Effector memory CD4-positive, alpha-beta T cell (primary cell): ENCODE data around the gene CERS6.
A peak's percentile ranks its signal among the peaks of the same experiment; 100 is the strongest.
"Not testable (repeated sequence)": the region's sequence is repeated elsewhere in the genome, so short reads cannot be mapped to it uniquely, and the experiment has no call there.

Experiments
- DNase-seq, 3 donors: peaks; one replicate each; pipeline ENCODE4 v3.0.0-alpha.2; 2020
- H3K27ac ChIP-seq: 2 replicates; pipeline ENCODE4 v1.7.0; 2013; ENCODE audit warnings: mild to moderate bottlenecking, low read length, moderate library complexity; ENCODE audit not compliant: insufficient read depth, poor library complexity, severe bottlenecking
- H3K27me3 ChIP-seq: replicated peaks from 2 replicates; pipeline ENCODE4 v1.7.0; 2013; ENCODE audit warnings: mild to moderate bottlenecking, low read length; ENCODE audit not compliant: insufficient read depth, control insufficient read depth, poor library complexity, severe bottlenecking
- H3K36me3 ChIP-seq: 2 replicates; pipeline ENCODE4 v1.7.0; 2013; ENCODE audit warnings: mild to moderate bottlenecking, low read length, moderate library complexity; ENCODE audit not compliant: control insufficient read depth, insufficient read depth
- H3K4me1 ChIP-seq: 2 replicates; pipeline ENCODE4 v1.7.0; 2013; ENCODE audit warnings: low read length, mild to moderate bottlenecking; ENCODE audit not compliant: control insufficient read depth, insufficient read depth, poor library complexity, severe bottlenecking
- H3K4me3 ChIP-seq: 2 replicates; pipeline ENCODE4 v1.7.0; 2013; ENCODE audit warnings: low read length, low read depth, mild to moderate bottlenecking; ENCODE audit not compliant: insufficient read depth, poor library complexity, severe bottlenecking
- H3K9me3 ChIP-seq: 2 replicates; pipeline ENCODE4 v1.7.0; 2013; ENCODE audit warnings: mild to moderate bottlenecking, low read length, moderate library complexity; ENCODE audit not compliant: control insufficient read depth

Gene CERS6

DNA sequence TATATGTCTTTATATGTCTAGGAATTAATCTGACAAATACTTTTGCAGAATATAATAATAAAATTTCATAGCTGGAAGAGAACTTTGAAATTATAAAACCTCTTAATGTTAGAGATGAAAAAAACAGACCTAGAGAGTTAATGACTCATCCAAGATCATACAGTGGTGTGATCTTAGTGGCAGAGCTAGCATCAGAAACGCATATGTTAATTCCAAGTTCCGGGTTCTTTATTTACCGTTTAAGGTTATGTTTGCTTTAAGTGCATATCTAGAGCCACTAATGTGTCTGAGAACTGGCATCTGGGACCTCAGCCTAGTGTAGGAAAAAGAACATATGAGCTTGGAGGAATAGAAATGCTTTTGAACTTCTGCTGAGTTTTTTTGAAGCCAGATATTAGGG lies 24.3 kb downstream of the CERS6 start:
- Histone ChIP-seq H3K27ac (no peak overlapping the region), H3K27me3 (no peaks in the 10 kb centered on the region), H3K4me1 (no peaks in the 10 kb centered on the region), H3K9me3 (no peaks in the 10 kb centered on the region), H3K36me3 (no peaks in the 10 kb centered on the region), H3K4me3 (no peak overlapping the region)
- DNase-seq: no peak

DNA sequence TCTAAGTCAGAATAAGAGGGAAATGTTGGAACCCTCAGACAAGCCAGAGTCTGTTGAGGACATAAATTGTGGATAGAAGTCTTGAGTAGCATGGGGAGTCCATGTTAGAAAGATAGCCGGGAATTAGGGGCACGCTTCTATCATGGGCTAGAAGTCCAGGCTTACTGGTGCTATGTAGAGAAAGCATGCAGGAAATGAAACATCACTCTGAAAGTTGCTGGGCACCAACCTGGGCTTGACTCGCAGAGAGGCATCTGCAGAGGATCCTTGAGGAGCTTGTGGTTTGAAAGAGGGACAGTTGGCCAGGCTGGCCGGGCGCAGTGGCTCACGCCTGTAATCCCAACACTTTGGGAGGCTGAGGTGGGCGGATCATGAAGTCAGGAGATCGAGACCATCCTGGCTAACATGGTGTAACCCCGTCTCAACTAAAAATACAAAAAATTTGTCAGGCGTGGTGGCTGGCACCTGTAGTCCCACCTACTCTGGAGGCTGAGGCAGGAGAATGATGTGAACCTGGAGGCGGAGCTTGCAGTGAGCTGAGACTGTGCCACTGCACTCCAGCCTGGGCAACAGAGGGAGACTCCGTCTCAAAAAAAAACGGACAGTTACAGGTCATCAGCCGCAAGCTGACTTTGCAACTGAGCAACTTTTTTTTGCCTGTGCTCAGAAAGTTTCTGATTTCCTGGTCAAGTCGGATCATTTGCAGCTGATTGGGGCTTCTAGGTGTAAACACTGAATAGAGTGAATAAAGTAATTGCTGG lies 24.9 kb downstream of the CERS6 start:
- no peaks in the 10 kb centered on the region for H3K36me3 ChIP-seq
- H3K27me3 ChIP-seq: no peaks in the 10 kb centered on the region
- DNase-seq: no peak
- H3K27ac ChIP-seq: no peak overlapping the region
- no peak overlapping the region for H3K4me3 ChIP-seq
- no peaks in the 10 kb centered on the region for H3K4me1 ChIP-seq
- no peaks in the 10 kb centered on the region for H3K9me3 ChIP-seq

DNA sequence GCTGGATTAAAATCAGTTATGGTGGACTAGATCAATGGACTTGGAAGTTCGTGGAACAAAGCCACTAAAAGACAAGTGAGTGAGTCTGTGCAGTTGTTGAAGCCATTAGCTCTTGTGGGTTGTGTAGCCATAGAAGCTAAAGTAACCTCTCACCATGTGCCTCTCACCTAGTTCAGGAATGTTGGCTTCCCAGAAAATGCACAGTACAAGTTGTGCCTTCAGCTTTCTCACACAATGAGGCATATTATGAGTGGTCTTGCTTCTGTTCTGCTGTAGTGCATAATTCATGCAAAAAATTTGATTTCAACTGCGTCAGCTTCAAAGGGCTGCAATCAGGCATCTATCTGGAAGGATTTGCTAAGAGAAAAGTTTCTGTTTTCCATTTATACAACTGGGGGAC lies 26.2 kb downstream of the CERS6 start:
- DNase-seq: no peak
- no peaks in the 10 kb centered on the region for H3K36me3 ChIP-seq
- no peaks in the 10 kb centered on the region for H3K9me3 ChIP-seq
- H3K4me3 ChIP-seq: no peak overlapping the region
- H3K27me3 ChIP-seq: no peaks in the 10 kb centered on the region
- no peak overlapping the region for H3K27ac ChIP-seq
- no peaks in the 10 kb centered on the region for H3K4me1 ChIP-seq

DNA sequence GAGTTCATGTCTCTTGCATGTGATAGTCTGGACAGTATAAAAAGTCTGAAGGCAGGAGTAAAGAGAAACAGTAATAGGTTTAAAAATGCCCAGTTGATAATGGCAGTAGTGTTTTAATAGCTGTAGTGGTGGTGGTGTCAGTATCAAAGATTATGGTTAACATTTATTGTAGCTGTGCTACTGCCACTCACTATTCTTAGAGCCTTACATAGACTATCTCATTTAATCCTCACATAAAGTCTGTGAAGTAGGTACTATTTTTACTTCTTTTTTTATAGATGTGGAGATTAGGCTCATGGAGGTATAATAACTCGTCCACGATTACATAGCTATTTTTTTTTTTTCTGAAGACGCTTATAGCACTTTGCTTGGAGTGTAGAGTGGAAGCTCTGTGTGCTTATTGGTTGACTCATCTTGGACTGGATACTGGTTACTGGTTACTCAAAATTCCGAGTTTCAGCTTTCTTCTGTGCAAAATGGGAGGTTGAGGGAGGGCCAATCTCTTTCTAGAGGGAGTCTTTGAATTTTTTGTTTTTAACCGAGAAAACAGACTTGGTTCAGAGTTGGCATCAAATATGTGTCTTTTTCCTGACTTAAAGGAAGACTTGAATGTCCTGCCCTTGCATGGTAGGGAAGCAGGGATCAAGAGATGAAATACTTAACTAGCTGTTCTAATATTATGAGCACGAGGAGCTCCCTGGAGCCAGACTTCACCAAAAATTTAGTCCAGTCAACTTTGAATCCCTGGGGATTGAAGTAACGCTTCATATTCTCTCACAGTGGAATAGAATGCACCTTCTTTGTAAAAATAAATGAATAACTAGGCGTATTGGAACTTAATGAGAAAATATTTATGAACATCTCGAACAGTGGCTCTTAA lies 27.1 kb downstream of the CERS6 start:
- Histone ChIP-seq H3K27ac (no peak overlapping the region), H3K9me3 (no peaks in the 10 kb centered on the region), H3K4me1 (no peaks in the 10 kb centered on the region), H3K27me3 (no peaks in the 10 kb centered on the region), H3K36me3 (no peaks in the 10 kb centered on the region), H3K4me3 (no peak overlapping the region)
- no peak for DNase-seq

DNA sequence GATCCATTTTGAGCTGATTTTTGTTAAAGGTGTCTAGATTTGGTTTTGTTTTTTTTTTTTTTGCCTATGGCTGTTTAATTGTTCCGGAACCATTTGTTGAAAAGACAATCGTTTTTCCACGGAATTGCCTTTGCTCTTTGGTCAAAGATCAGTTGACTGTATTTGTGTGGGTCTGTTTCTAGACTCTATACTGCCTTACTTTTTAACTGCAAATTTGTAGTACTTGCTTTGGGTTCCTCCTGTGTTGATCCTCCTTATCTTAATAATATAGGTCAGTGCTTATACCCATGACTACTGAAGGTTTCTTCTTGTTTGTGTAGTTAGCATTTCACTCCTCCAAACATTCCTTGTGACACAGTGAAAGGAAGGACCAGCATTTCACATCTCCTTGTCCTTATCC lies 30.4 kb downstream of the CERS6 start:
- peaks cover 9% of the 10 kb centered on the region for H3K4me1 ChIP-seq
- H3K27me3 ChIP-seq: no peaks in the 10 kb centered on the region
- no peak overlapping the region for H3K27ac ChIP-seq
- H3K4me3 ChIP-seq: no peak overlapping the region
- DNase-seq: no peak
- no peaks in the 10 kb centered on the region for H3K36me3 ChIP-seq
- no peaks in the 10 kb centered on the region for H3K9me3 ChIP-seq

DNA sequence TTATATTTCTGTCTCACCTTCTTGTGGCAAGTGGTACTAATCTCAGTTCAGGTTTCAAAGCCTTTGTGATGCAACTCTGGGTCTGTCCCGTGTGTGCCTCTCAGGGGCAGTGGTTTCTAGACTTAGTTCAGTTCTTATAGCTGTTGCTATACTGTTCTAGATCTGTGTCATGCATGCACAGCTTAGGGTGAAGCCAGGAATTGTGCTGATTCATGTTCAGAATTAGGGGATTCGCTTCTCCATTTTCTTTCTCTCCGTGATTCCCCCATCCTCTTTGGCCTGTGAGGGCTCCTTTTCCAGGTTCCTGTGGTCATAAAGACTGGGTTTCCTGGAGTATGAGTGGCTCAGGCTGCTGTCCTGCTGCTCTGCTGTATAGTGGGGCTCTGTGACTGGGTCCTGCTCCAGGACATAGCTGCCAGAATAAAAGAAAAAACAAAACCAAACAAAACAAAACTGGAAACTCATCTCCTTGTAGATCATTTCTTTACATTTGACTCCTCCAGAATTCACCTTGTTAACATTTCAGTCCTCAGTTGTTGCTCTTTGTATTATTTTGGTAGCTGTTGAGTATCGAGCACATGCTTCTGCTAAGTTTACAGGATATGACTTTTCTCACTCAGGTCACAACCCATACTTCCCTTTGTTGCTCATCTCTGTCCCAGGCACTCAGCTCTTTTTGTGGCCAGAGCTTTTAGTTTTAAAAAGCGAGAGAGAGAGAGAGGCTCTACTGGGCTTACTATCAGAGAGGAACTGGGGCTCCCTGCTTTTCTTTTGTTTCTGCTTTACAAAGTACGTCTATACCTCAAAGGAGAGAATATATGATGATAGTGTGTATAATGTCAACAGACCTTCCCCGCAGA lies 34.2 kb downstream of the CERS6 start:
- Histone ChIP-seq H3K4me1 (peaks cover 9% of the 10 kb centered on the region), H3K9me3 (no peaks in the 10 kb centered on the region), H3K36me3 (no peaks in the 10 kb centered on the region), H3K4me3 (peak overlapping the region; percentile 30), H3K27me3 (no peaks in the 10 kb centered on the region), H3K27ac (no peak overlapping the region)
- no peak for DNase-seq

DNA sequence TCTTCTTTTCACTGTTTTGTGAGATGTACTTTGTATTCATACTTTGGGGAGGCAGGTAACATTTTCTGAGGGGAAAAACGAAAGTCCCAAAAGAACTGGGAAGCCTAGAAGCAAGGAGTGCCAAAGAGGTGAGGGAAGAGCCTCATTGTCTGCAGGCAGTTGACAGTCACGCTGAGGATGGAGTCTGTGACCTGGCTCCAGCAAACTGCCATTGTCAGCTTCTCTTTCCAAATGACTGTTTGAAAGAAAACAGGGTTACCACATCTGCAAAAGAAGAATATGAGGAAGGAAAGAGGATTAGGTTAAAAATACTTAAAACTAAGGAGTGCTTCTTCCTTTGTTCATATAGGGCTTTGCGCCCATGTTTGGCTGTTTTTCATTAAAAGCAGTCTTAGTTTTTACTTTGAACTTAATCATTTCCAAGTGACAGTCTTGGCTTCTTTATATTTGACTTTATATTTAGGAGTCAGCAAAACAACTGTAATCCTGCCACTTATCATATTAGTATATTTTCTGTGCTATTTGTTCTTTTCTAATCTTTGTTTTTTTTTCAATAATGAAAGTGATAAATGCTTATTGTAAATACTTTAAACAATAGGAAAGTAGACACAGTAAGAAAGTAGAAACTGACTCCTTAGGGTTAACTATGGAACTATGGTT lies 35.0 kb downstream of the CERS6 start:
- H3K27ac ChIP-seq: no peak overlapping the region
- H3K36me3 ChIP-seq: no peaks in the 10 kb centered on the region
- peak overlapping the region; percentile 30 for H3K4me3 ChIP-seq
- H3K4me1 ChIP-seq: peaks cover 9% of the 10 kb centered on the region
- DNase-seq: no peak
- no peaks in the 10 kb centered on the region for H3K27me3 ChIP-seq
- H3K9me3 ChIP-seq: no peaks in the 10 kb centered on the region

DNA sequence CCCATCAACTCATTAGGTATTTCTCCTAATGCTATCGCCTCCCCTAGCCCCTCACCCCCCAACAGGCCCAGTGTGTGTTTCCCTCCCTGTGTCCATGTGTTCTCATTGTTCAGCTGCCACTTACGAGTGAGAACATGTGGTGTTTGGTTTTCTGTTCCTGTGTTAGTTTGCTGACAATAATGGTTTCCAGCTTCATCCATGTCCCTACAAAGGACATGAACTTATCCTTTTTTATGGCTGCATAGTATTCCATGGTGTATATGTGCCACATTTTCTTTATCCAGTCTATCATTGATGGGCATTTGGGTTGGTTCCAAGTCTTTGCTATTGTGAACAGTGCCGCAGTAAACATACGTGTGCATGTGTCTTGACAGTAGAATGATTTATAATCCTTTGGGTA lies 35.7 kb downstream of the CERS6 start:
- not testable (repeated sequence) for H3K4me3 ChIP-seq, H3K27ac ChIP-seq, H3K9me3 ChIP-seq

DNA sequence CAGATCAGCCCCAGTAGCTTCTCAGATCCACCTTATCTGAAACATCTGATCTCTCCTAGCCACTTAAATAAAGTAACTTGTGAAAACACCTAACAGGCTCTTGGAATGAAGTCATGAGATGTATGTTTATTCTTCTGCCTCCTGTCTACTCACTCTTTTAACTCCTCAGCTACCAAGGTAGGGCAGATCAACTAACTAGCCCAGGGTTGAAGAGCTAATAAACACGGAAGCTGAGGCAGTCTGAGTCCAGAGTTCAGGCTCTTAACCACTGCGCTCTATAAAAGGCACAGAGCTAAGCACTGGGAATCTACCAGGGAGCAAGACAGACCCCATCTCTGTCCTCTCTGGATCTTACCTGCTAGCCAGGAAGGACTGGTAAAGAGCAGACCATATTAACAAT lies 37.1 kb downstream of the CERS6 start:
- not testable (repeated sequence) for H3K9me3 ChIP-seq, H3K4me3 ChIP-seq, H3K27me3 ChIP-seq, H3K27ac ChIP-seq, H3K36me3 ChIP-seq, H3K4me1 ChIP-seq, DNase-seq

More for the DNA sequence above, 35.7 kb downstream of the CERS6 start:
- not testable (repeated sequence) for DNase-seq, H3K36me3 ChIP-seq, H3K4me1 ChIP-seq, H3K27me3 ChIP-seq
